ENCODE data around the gene CLDND1.
"Not testable (repeated sequence)": the region's sequence is repeated elsewhere in the genome, so short reads cannot be mapped to it uniquely, and the experiment has no call there.

DNA sequence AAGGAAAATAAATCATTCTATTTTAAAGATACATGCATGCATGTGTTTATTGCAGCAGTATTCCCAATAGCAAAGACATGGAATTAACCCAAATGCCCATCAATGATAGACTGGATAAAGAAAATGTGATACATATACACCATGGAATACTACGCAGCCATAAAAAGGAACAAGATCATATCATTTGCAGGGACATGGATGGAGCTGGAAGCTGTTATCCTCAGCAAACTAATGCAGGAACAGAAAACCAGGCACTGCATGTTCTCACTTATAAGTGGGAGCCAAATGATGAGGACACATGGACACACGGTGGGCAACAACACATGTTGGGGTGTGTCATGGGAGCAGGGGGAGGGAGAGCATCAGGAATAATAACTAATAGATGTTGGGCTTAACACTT lies 37.1 kb upstream of the CLDND1 start:
- TF ChIP-seq, protein P1, sequence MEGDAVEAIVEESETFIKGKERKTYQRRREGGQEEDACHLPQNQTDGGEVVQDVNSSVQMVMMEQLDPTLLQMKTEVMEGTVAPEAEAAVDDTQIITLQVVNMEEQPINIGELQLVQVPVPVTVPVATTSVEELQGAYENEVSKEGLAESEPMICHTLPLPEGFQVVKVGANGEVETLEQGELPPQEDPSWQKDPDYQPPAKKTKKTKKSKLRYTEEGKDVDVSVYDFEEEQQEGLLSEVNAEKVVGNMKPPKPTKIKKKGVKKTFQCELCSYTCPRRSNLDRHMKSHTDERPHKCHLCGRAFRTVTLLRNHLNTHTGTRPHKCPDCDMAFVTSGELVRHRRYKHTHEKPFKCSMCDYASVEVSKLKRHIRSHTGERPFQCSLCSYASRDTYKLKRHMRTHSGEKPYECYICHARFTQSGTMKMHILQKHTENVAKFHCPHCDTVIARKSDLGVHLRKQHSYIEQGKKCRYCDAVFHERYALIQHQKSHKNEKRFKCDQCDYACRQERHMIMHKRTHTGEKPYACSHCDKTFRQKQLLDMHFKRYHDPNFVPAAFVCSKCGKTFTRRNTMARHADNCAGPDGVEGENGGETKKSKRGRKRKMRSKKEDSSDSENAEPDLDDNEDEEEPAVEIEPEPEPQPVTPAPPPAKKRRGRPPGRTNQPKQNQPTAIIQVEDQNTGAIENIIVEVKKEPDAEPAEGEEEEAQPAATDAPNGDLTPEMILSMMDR (IDR thresholded peaks at IDR 0.05), result not testable (repeated sequence)
- not testable (repeated sequence) for TF ChIP-seq POLR2A (IDR thresholded peaks at IDR 0.05)
